C1 segment of cervical spinal cord (tissue), 14 donors: ENCODE measurements around the gene MAJIN.
A peak's percentile ranks its signal among the peaks of the same experiment; 100 is the strongest.

Source experiments
- DNase-seq, 14 donors: peaks; one replicate each; lab custom pipeline; 2025; lab: John Stamatoyannopoulos, UW

The MAJIN gene

GRCh38 chr11:64932324-64932723, 39.6 kb downstream of the MAJIN start:
- no peak for DNase-seq

GRCh38 chr11:64931290-64931689, 40.6 kb downstream of the MAJIN start:
- DNase-seq = no peak

DNA sequence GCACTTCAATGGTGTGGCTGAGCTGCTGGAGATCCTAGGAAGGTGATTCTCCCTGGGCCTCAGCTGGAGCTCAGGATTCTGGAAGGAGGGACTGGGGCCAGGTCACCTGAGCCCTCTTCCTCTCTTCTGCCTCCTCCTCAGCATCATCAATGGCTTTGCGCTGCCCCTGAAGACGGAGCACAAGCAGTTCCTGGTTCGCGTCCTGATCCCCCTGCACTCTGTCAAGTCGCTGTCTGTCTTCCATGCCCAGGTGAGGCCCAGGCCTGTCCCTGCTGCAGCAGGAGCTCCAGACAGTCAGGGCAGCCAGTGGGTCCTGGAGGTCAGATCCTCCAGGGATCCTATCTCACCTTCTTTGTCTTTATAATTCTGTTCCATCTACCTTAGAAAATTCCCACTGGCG, 41.6 kb downstream of the MAJIN start:
- DNase-seq = no peak

DNA sequence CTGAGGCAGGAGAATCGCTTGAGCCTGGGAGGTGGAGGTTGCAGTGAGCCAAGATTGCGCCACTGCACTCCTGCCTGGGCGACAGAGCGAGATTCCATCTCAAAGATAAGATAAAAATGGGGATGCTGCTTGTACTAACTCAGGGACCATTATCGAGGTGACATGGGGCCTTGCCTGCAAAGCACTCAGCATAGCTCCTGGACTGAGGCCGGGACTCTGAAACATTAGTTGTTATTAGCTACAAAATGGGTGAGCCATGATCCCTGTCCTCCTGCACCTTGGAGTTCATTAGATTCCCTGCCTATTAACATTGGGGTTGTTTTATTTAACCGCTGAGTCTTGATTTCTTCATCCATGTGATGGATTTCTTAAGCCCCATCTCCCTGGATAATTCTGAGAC, 42.3 kb downstream of the MAJIN start:
- no peak for DNase-seq

GRCh38 chr11:64928957-64929356, 43.0 kb downstream of the MAJIN start:
- DNase-seq = no peak

DNA sequence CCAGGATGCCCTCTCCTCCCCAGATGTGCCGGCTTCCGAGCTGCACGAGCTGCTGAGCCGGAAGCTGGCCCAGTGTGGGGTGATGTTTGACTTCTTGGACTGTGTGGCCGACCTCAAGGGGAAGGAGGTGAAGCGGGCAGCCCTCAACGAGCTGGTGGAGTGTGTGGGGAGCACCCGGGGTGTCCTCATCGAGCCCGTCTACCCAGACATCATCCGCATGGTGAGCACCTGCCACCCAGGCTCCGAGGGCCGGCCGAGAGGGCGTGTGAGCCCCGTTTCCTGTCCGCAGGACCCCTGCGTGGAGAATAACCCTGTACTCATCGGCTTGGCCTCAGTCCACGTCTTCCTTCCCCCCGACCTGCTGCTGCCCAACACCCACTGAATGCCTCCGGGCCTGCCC, 45.2 kb downstream of the MAJIN start:
- DNase-seq = no peak

- no peak for DNase-seq
Measured at GRCh38 chr11:64925536-64926436, 46.1 kb downstream of the MAJIN start.

- peak in 2 of 14 donors; percentile 37 to 65 for DNase-seq
Measured at GRCh38 chr11:64924910-64925284, 47.0 kb downstream of the MAJIN start.

DNA sequence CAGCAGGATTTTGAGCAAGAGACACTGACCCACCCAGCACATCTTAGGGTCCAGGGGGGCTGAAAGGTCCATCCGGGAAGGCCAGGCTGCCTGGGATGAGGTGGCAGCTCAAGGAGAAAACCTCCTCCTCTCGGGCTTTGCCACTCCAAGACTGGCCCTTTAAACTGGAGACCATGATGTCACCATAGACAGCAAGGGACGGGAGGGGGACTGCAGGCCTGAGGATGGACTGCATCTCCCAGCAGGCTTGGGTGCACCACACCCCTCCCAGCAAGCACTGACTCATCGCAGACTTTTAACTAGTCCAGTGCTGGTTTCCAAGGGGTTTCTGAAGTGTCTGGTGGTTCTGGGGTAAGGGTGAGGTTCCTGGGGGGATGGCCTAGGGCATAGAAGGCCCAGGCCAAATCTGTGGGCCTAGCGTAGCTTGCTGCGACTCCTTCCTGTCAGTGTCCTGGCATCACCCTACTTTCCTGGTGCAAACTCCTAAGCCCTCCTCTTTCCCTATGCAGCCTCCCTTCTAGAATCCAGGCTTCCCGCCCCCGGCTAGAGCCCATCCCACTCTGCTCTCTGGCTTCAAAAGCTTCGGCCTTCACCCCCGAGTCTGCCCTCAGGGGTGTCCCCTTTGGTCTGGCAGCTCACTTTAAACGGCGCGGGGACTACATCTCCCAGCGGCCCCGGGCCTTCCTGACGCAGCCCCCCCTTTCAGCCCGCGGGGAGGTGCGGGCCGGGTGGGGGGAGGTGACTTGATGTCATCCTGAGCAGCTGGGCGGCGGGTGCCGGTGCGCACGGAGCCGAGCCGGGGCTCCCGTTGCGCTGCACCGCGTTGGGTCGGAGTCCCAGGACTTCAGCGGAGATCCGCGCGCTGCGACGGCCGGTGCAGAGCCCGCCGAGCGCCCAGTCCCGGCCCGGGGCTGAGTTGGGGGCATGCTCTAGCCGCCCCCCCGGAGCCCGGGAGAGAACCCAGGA, 47.7 kb downstream of the MAJIN start, which contains the start of gene PPP2R5B:
TSS of gene PPP2R5B (plus strand) at position 746 of the 966 bp plus-strand sequence. CDS start 1,046 bp downstream, outside the sequence.
- DNase-seq = peak; percentile 74 to 98 (median 92)

DNA sequence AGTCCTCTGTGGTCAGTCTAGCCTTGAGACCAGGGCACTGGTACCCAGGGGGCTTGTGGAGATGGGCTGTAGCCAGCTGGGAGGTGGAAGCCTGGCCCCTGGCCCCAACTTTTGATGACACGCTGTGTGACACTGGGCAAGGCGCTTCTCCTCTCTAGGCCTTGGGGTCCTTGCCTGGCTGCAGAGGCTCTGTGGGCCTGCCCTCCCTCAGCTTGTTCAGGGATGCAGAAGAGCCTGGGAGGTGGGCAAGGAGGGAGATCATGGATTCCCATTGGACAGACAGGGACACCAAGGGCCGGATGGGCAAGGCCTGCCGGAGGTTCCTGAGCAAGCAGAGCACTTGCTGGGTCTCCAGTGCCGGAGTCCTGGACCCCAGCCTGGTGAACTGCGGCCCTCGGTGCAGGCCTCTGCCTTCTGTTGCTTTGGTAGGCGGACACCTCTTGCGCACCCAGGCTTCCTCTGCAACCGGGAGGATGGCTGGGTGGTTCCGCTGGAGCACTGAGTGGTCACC, 48.7 kb downstream of the MAJIN start:
- peak in 1 of 14 donors; percentile 40 for DNase-seq

DNA sequence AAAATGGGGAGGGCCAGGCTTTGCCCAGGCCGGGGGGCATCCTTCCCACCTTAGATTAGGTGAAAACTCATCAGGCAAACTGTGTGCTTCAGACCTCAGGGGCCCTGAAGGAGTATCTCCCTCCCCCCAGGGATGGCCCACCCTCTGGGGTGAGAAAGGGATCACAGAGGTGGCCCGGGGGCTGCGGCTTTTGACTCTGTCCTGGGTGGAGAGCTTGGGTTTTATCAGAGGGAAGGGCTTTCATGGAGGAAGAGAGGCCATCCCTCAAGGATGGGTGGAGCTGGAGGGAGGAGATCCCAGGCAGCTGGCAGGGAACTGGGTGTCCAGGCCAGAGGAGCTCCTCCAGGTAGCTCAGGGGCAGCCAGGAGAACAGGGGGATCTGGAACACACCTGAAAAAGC, 50.5 kb downstream of the MAJIN start:
- no peak for DNase-seq

DNA sequence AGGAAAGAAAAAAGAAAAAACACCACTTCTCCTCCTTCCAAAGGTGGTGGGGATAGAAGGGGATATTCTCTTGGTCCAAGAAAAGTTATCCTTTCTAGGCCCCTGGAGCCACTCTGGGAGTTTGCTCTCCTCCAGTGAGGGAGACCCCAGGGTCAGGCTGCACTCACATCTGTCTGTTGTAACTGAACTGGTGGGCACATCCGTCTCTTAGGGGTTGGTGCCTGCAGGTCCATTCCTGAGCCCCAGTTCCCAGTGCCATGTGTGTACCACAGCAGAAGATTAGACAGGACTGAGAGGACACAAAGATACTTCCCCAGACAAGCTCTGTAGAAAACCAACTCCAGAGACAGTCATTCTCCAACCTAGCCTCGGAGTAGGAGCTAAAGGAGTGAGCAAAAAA, 51.8 kb downstream of the MAJIN start:
- no peak for DNase-seq

GRCh38 chr11:64919627-64920026, 52.3 kb downstream of the MAJIN start:
- DNase-seq = peak in 1 of 14 donors; percentile 36

DNA sequence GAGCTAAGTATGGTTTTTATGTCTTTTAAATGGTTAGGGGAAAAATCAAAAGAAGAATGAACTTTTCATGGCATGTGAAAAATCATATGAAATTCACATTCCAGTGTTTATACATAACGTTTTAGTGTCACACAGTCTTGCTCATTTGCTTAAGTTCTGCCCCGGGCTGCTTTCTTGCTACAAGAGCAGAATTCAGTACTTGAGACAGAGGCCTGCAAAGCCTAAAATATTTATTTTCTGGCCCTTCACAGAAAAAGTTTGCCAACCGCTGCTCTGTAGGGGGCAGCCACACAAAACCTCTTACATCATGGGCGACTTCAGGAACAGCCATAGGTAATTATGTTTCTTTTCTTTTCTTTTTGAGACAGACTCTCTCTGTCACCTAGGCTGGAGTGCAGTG, 53.9 kb downstream of the MAJIN start:
- peak in 3 of 14 donors; percentile 6 to 10 (median 9) for DNase-seq

DNA sequence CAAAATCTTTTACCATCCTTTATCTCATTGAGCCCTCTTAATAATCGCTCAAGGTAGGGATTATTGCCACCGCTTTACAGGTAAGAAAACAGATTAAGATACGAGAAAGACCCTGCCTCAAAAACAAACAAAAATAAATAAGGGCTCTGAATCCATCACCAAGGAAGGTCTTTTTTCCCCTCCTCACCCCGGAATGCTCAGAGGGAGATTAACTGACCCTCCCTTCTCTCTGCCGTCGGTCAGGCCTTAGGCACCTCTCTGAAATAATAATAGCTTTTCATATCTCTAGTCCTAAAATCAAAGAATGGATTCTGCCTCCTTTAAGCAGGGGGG, 54.3 kb downstream of the MAJIN start:
- no peak for DNase-seq

DNA sequence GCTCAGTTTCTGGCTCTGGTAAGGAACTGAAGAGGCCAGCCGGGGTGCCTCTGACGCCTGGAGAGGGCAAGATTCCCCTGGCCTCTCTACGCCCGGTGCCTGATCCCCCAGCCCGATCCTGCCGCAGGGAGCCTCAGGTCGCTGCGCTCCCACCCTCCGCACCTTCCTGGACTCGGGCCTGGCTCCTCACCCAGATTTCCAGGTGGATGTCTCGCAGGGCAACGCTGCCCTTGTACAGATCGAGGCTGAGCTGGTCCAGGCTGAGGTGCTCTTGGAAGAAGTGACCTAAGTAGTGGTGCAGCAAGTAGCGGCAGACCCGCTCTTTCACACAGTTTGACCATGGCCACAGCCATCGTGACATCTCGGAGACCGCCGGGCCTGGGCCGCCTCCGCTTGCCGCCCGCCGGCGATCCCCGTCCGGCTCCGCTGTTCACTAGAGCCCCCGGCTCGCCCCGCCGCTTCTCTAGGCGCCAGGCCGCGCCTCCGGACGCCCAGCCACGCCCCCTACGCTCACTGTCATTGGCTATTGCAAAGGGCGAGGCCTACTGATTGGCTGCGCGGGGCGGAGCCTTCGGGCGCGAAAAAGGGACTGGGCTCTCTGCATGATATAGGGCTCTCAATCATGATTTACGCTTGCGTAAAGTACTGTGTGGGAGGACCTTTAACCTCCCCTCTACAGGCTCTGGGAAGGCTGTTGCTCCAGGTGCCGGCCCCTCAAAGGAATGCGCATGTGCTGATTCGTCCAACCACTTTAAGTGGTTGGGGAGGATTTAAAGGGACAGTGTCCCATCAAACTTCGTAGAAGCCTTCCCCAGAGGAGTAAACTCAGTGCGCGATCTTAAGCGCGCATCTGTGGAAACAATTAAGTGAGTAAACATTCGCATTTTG, 54.9 kb downstream of the MAJIN start, which contains the start of gene ATG2A:
TSS of gene ATG2A (minus strand) at position 435 of the 888 bp plus-strand sequence. CDS start at position 361, 74 bp downstream.
- peak; percentile 77 to 100 (median 97) for DNase-seq

DNA sequence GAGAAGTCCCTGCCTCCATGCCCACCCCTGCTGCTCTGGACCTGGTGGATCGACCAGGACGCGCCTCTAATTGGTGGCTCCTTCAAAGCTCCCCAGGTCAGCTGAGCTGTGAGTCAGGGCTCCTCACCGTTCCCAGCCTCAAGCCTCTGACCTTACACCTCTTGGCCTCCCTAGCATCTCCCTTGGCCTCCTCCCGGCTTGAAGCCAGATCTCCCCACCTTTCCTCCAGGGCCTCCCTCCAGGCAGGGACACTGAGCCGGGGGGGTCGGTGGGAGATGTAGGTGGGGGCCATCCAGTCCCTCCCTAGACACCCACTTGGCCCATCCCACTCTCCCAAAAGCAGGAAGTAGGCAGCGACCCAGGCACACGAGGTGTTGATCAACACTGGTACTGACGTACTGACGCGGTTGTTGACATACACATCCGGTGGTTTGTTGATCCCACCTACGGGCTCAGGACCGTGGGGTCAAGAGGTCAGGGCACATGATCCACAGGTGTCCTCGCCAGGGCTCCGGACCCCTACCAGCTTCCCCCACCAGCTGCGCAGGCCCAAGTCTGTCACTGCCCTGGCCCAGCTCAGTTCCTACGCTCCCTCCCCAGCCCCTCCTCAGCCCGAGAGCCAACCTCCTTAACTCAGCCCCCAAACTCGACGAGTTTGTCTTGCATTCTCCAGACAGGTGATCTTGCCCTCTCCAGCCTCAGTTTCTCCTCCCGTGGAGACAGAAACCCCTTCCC, 55.7 kb downstream of the MAJIN start:
- peak in 4 of 14 donors; percentile 6 to 34 (median 16) for DNase-seq

- no peak for DNase-seq
Measured at GRCh38 chr11:64915376-64915887, 56.5 kb downstream of the MAJIN start.

DNA sequence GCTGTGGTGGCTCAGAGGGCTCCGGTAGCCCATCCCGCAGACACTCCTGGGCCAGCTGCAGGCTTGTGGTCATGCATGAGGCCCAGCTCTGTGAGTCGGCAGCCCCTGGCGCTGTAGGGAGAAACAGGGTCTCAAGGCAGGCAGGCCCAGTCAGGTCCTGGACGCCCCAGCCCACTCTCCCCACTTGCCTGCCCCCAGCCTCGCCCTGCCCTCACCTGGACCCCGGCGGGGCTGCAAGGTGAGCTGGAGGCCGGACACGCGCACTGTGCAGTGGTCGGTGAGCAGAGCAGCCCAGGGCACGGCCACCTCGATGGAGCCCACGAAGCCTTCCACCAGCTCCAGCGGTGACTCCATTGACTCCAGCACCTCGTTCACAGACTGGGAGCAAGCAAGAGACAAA, 57.8 kb downstream of the MAJIN start:
- DNase-seq = no peak

DNA sequence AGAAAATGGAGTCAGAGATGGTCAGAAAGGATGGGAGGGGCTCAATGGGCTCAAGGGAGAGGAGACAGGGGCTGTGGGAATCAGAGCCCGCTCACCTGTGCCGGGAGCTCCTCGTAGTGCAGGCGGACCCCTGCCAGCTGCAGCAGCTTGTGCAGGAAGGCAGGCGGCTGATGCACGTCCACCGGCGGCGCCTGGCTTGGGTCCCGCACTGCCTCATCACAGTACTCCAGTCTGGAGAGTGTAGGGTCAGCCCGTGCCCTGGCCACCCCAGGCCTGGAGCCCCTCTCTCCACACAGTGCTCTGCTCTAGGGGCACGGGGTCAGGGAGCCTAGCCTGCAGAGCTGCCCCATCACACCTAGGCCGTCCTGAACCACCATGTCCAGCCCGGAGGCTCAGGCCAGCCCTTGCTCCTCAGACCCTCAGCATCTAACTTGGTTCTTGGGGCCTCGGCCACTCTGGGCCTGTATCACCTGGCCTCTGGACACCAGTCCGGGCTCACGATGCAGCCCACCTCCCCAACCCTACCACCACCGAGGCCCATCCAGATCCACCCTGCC, 58.7 kb downstream of the MAJIN start:
- no peak for DNase-seq
